GM19455 (cell line): ENCODE data around the gene IP6K2.

Experiments used
- ATAC-seq: cut with Tn5 transposase; IDR thresholded peaks from one replicate; pipeline ENCODE4 v1.9.1; 2021; ENCODE audit not compliant: unreplicated experiment

IP6K2 gene

DNA sequence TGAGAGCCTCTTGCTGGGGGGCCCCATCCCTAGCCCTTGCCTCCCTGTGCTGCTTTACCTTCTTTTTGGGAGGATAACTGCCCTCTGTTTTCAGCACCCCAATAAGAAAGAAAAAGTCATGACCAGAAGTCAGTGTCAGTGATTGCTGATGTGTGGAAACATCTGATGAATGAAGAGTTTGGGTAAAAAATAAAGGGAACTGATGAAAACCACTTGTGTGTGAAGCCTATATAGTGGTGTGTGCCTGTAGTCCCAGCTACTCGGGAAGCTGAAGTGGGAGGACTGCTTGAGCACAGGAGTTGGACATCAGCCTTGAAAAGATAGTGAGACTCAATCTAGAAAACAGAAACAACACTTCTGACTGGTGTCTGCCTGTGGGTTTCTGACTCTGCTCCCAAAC is 44.5 kb downstream of the IP6K2 start:
- no peak for ATAC-seq

DNA sequence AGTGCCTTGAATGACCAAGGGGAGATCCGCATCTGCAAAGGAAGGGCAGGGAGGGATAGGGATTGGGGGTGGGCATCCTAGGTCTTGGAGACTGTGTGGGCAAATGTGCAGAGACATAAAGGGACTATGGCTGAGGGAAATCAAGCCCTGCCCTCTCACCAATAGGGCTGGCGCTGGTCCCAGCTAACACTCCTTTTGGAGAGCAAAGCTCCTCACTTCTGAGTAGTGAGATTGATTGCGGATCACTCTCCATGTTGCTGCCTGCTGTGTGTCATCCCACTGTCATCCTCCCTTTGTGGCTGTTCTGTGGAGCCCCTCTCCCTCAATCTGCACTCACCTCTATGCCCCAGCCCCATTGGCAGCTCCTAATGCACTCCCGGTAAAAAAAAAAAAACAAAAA is 52.1 kb downstream of the IP6K2 start:
- ATAC-seq, result no peak

DNA sequence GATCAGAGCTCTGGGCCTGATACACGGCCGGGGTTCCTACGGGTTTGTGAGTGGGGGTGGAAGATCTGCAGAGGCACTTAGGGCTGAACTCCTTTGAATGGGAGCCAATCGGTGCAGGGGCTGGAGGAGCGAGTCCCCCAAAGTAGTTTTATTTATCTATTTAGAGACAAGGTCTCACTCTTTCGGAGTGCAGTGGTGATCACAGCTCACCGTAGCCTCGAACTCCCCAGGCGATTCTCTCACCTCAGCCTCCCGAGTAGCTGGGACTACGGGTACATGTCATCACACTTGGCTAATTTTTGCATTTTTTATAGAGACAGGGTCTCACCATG is 52.7 kb downstream of the IP6K2 start:
- no peak for ATAC-seq

DNA sequence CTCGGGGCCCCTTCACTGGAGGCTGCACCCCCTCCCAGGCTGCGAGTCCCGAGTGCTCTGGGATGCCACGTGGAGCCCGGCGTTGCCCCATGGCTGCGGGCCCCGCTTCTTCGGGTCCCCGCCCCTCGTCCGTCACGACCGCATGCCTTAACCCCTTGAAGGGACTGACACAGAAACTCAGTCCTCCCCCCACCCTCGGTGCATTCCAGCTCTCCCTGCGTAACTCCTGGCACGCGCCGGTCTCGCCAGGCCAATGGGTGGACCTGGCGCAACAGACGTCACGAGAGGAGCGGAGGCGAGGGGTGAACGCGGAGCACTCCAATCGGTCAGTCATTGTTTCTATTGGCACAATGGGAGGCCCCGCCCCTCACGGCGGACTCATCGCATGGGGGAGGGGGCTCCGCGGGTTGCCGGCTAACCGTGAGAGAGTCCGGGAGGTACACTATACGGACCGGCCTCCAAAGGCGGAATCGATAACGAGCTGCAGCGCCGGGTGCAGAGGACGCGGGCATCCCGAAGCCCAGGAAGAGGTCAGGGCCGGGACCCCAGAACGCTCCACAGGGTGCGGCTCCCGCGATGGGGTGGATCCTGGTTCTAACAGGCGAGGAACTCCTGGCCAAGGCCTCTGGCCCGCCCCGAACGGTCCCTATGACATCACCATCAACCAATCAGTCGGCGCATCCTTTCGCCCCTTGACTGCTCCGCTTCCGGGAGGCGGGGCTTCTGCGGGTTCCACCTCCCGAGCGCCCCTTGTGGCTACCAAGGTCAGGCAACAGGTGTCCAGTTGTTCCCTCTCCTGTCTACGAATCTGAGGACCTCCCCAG is 53.3 kb downstream of the IP6K2 start:
- peak; percentile 87 for ATAC-seq

DNA sequence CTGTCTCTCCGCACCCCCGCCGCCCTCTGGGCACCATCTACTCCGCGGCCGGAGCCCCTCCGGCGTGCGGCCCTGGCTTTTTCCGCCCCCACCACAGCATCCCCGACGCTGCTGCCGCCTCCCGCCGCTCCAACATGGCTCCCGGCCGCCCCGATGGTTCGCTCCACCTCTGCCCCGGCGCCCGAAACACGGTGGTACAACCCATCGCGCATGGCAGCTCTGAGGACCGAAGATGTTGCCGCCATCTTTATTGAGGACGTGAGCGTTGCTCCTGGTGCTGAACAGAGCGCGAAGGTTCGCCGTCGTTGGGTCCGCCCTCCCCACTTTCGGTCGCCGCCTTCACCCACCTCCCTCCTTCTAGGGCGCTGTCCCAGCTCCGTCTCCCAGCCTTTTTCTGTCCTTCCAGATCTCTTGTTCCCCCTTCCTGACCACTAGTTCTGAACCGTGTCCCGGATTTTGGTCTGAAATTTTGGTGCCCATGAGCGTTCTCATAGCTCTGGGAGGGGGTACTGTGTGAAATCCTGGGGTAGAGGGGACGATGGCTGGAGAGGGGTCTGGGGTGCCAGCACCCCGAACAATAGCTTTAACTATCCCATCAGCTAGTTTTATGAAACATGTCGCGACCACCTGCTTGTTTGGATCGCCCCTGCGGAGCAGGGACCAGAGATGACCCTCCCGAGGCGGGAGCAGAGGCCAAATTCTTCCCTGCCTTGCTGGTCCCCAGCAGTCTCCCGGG is 54.1 kb downstream of the IP6K2 start, which contains the start of gene CELSR3:
Gene CELSR3 (minus strand): TSS at position 134 of the 736 bp plus-strand sequence. CDS start 252 bp downstream, outside the sequence.
- ATAC-seq, result no peak

DNA sequence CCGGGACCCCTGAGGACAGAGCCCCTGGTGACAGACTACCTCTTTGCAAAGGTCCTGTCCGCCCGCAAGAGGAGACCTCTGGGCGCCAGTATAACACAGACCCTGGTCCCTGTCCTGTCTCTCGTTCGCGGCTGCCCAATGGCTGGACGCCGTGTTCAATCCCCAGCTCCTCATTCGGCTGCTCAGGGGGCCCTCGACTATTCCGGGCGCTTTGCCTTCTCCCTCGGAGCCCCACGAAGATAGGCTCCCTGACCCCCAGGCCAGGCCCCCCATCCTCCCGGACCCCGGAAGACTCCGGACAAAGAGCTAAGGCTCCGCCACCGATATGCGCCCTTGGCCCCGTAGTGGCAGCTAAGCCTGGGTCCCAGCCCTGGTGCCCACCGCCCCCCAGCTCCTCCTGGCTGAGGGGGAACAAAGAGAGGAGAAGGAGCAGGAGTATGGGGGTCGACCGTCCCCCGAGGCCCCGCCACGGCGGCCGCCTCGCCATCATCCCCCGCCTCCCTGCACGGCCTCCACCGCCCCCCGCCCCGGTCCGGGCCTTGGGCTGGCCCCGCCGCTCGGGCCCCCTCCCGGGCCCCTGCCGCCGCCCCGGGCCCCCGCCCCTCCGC is 54.8 kb downstream of the IP6K2 start:
- ATAC-seq, result no peak

DNA sequence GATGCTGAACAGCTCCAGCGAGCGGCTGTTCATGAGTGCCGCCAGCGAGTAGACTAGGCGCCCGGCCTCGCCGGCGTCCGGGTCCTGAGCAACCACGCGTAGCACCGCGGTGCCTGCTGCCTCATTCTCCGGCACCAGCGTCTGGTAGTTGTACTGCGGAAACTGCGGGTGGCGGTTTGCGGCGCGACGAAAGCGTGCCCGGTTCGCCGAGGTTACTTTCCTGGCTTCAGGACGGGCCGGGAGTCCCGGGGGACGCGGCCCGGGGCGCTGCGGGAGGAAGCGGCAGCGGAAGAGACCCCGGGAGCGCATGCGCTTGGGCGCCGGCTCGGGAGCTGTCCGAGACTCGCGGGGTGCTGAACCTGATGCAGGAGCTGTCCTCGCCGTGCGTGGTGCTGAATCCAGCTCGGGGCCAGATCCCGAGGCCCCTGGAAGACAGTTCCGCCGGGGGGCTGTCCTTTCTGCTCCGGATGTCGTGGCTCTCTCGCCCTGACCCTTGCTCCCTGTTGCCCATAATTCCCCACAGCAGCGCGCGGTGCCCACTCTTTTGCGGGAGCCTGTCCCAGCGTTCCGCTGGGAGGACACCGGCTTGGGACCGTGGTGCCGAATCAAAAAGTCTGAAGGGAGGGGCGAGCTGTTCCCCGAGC is 55.4 kb downstream of the IP6K2 start:
- ATAC-seq, result no peak

DNA sequence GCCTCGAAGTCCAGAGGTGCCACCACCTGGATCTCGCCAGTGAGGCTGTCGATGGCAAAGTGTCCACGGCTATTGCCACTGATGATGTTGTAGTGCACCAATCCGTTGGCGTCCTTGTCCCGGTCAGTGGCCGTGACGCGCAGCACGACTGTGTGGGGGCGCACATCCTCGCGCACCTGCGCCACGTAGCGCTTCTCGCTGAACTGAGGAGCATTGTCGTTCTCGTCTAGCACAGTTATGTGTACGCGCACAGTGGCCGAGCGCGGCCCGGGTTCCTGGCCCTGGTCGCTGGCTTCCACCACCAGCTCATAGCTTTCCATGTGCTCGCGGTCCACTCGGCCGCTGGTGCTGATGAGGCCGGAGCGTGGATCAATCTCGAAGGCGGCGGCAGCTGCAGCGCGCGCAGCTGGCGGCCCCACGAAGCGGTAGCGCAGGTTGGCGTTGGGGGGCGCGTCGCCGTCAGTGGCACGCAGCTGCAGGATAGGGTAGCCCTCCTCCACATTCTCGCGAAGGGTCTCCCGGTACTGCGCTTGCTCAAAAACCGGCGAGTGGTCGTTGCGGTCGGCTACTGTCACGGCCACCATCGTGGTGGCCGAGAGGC is 56.1 kb downstream of the IP6K2 start:
- ATAC-seq, result no peak

DNA sequence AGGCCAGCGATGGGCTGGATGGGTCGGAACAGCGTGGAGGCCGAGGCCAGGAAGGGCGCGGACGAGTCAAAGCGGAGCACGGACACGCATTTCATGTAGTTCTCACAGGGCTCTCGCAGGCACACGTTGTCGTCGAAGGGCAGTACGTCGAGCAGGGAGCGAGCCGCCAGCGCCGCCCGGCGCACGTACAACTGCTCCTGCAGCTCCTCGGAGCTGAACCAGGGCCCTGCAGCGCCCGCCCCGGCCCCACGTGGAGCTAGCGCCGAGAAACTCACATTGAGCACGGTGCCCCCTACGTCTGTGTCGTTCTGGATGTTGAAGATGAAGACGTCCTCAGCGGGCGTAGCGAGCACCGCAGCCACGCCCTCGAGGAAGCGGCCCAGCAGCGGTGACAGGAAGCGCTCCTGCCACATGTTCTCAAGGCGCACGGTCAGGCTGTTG is 60.2 kb downstream of the IP6K2 start:
- ATAC-seq, result no peak

DNA sequence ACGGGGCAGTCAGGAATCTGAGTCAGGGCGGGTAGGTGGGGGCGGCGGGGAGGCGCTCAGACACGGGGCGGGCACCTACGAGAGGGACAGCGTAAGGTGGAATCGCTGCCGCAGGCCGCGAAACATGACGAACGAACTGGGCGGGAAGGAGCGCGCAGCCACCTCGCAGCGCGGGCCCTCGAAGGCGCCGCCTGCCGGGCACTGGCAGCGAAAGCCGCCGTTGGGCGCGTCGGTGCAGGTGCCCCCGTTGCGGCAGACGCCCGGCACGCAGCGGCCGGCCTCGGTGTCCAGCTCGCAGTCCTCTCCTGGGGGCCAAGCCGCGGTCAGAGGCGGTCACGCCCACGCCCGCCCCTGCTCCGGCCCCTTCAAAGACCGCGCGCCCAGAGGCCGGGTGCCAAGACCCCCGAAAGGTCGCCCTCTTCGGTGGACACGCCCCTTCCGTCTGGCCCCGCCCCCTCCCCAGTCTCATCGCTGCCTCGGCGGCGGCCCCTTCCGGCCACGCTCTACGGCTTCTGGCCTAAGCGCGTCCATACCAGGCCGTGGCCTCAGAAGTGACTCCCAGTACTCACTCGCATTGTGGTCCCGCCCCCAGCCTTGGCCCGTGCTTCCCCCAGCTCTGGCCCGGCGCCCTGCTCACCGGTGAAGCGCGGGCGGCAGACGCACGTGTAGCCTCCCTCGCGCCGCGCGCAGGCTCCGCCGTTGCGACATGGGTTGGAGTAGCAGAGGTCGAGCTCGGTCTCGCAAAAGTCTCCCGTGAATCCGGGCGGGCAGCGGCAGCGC is 60.8 kb downstream of the IP6K2 start:
- peak; percentile 76 for ATAC-seq

DNA sequence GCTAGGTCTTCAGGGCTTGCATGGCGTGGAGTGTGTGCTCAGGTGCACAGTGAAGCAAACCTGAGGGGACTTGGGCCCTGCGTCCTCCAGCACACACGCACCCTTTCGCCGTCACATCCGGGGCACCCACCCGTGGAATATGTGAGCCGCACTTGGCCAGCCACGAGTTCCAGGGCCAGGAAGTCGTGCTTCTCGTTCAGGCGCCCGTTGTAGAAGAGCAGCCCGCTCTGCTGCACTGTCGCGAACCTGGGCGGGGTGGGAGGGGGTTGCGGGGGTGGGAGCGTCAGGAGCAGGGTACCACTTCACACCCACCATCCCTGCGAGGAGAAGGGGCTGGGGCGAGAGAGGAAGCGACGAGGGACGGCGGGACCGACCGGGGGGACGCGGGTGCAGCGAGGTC is 61.4 kb downstream of the IP6K2 start:
- no peak for ATAC-seq

DNA sequence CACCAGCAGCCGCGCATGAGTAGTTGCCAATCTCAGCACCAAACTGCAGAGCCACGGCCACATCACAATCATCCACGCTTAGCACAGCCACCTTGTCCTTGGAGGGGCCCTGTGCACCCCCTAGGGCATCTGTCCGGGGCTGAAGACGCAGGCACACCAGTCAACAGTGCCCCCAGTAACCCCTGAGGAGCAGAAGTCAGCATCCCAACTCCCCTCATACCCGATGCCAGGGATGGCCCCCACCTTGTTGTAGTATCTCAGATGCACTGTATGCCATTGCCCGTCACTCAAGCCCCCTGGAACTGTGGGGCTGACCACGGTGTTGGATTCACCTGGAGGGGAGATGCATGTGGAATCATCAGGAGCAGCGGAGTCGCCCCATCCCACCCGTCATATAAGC is 62.0 kb downstream of the IP6K2 start:
- ATAC-seq, result no peak

DNA sequence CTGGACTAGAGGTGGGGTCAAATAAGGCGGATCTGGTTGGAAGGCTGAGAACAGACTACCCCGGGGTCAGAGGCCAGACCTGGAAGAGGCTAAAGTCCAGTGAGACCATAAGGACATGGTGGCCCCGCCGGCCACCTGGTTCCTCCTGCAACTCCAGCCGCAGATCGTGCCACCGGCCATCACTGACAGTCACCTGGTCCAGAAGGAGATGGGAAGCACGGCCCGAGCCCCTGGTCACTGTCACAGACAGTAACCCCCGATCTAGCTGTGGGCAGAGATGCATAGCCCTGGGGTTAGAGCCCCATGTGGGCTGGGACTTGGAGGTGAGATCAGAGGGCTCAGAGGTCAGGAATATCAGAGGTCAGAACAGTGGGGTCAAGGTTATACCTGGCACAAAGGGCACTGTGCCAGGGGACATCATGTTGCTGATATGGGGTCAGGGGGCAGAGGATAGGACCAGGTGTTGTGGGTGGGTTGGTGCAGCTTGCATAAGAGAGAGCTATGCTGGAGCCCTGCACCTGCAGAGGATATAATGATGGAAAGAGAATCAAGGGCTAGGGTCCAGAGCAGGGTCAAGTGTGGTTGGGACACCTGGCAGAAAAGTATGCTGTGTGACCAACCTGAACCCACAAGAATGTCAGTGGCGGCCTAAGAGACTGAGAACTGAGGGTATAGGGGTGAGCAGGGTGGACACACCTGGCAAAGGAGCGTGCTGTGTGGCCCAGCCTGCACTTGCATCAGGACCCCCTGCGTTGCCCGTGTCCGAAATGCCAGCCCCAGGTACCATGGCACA is 63.9 kb downstream of the IP6K2 start:
- ATAC-seq, result no peak

DNA sequence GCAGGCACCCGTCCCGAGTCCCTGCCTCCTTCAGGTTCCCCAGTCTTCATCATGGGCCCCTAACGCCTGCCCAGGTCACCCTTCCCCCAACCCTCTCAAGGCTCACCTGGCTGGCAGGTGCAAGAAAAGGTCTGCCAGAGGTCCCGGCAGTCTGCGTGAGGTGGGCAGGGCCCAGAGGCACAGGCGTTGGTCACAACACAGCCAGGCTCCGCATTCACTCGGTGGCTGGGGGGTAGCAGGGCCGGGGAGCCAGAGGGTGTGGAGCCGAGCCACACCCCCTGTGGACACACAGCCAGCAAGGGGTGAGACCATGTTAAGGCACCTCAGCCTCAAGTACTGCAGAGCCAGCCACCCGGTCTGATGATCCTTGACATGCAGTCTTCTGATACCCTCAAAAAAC is 65.2 kb downstream of the IP6K2 start:
- ATAC-seq, result no peak

DNA sequence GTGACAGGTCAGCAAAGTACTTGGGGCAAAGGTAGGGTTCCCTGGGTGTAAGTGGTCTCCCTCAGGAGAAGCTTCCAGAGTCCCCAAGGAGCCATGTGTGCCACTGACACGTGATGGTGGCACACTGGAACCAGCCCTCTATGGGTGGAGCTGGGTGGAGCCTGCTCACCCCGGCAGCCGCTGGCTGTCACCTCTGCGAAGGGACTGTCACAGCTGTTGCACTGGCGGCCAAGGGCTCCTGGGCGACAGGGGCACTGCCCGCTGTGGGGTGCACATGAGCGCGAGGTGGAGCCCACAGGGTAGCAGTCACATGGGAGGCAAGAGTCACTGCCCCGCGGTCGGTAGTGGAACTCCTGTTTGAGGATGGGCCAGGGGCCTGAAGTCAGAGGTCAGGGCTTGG is 66.3 kb downstream of the IP6K2 start:
- no peak for ATAC-seq

DNA sequence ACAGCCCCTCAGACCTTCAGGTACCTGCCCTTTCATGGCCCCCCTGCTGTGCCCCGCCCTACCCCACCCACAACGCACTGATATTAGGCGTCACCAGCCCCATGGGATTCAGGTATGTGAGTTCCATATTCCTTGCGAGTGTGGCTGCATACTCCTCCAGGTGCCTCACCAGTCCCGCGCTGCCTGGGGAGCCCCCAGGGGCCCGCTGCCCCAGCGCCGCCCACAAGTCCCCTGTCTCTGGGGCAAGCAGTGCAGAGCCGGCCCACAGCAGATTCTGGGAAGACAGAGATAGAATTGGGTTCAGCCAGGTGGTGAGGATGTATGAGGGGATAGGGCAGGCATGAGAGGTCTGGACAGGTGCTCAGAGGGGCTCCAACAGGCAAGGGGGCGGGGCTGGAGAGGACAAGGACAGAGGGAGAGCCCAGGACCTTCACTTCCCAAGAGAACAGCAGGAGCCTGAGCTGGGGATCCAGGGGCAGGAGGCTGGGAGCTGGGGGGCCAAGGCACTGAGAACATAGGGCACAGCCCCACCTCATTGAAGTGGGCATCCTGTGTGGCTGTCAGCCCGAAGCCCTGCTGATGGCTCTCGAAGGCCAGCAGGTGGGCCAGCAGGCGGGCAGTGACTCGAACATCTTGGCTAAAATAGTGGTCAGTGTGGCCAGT is 68.7 kb downstream of the IP6K2 start:
- ATAC-seq, result no peak

DNA sequence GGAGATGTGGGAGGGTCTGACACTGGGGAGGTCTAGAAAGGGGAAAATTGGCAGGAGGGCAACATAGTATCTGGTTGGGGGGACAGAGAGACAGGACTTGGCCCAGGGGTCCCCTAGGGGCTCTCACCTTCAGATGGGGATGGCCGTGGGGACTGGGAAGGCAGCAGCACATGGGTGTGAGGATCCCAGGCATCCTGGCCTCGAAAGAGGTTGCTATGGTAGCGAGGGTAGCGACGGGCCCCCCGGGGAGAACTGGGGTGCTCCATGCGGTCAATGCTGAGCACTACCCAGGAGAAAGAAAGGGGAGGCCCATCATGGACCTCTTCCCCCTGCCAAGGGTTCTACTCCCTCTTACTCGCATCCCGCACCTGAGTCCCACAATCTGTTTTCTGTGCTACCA is 69.3 kb downstream of the IP6K2 start:
- no peak for ATAC-seq

DNA sequence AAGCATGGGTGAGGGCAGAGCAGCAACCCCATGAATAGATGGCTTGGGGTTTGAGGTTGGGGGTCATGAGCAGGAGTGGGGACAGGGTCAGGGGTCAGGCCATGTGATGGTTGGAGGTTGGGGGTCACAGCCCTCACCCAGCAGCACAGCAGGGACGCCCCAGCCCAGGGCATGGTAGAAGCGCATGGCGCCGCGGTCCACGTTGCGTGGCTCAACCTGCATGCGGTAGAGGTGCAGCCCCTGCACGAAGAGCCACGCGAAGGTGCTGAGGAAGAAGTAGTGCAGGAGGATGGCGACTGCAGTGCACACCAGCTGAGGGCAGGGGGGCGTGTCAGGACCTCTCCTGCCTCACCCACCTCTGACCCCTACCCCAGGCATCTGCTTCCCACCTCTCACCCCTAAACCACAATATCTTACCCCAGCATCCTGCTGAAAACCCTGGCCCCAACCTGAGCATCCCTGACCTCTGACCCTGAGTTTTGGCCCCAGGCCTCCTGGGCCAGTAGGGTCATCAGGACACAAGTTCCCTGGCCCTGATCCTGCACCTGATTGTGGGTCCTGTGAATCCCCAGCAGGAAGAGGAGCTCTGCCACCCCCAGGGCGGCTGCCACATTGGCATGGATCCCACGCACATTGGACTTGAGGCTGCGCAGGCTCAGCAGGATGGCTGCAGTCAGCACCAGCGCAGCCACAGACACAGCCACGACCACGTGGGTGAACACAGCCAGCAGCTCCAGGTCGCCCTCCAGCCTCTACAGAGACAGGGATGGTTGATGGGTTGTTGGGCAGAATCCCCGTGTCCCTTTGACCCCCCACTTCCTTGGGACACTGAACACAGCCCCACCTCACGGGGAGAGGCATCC is 71.9 kb downstream of the IP6K2 start:
- no peak for ATAC-seq
